Brain pericyte (primary cell): ENCODE data around the gene QRICH2.
"Not testable (repeated sequence)": the region's sequence is repeated elsewhere in the genome, so short reads cannot be mapped to it uniquely, and the experiment has no call there.

Source experiments
- DNase-seq: peaks from one replicate; pipeline ENCODE4 v3.0.0-alpha.2; 2012; ENCODE audit warnings: low read depth, low spot score

The QRICH2 gene, protein sequence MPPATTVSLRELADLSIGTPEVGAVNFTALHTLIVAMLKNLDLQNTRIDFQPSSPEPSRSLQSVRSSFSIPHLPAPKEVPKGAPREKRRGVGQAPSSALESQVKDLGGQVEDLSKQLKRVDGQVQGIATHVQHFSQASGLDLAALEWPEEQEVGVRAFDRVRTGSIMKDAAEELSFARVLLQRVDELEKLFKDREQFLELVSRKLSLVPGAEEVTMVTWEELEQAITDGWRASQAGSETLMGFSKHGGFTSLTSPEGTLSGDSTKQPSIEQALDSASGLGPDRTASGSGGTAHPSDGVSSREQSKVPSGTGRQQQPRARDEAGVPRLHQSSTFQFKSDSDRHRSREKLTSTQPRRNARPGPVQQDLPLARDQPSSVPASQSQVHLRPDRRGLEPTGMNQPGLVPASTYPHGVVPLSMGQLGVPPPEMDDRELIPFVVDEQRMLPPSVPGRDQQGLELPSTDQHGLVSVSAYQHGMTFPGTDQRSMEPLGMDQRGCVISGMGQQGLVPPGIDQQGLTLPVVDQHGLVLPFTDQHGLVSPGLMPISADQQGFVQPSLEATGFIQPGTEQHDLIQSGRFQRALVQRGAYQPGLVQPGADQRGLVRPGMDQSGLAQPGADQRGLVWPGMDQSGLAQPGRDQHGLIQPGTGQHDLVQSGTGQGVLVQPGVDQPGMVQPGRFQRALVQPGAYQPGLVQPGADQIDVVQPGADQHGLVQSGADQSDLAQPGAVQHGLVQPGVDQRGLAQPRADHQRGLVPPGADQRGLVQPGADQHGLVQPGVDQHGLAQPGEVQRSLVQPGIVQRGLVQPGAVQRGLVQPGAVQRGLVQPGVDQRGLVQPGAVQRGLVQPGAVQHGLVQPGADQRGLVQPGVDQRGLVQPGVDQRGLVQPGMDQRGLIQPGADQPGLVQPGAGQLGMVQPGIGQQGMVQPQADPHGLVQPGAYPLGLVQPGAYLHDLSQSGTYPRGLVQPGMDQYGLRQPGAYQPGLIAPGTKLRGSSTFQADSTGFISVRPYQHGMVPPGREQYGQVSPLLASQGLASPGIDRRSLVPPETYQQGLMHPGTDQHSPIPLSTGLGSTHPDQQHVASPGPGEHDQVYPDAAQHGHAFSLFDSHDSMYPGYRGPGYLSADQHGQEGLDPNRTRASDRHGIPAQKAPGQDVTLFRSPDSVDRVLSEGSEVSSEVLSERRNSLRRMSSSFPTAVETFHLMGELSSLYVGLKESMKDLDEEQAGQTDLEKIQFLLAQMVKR (N-terminal part only)

DNA sequence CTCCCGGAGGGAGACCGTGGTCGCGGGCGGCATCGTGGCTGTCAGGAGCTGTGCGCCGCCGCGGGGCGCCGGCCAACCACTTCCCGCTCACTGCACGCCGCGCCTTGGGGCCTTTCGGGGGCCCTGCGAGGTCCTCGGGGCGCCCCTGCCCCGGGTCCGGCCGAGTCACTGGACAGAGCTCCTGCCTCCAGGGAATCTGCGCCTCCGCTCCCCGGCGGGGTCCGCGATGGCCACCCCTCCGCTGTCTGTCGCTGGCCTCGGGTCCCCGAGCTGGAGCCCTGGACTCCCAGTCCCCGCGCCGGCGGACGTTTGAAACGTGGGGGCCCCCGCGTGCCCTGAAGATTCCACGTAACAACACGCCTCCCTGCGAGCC lies at the start of gene QRICH2:
Gene QRICH2 (minus strand): TSS at position 311 of the 373 bp plus-strand sequence. CDS start 278 bp downstream, at position 33.
- DNase-seq, result no peak

DNA sequence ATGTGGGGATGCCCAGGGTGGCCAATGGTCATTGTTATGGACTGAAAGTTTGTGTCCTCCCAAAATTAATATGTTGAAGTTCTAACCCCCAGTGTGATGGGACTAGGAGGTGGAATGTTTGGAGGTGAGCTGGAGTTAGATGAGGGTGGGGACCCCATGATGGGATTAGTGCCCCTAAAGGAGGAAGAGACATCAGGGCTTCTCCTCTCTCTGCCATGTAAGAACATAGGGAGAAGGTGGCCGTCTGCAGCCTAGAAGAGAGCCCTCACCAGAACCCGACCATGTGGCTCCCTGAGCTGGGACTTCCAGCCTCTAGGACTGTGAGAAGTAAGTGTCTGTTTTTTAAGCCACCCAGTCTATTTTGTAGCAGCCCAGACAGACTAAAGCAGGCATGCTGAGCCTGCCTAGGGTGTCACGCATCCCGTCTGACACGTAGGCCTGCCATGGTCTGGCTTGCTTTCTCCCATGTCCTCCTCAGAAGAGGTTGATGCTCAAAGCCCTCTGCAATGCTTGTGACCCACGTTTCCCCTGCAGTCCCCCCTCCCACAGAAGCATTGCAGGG lies 49.6 kb upstream of the QRICH2 start:
- no peak for DNase-seq

DNA sequence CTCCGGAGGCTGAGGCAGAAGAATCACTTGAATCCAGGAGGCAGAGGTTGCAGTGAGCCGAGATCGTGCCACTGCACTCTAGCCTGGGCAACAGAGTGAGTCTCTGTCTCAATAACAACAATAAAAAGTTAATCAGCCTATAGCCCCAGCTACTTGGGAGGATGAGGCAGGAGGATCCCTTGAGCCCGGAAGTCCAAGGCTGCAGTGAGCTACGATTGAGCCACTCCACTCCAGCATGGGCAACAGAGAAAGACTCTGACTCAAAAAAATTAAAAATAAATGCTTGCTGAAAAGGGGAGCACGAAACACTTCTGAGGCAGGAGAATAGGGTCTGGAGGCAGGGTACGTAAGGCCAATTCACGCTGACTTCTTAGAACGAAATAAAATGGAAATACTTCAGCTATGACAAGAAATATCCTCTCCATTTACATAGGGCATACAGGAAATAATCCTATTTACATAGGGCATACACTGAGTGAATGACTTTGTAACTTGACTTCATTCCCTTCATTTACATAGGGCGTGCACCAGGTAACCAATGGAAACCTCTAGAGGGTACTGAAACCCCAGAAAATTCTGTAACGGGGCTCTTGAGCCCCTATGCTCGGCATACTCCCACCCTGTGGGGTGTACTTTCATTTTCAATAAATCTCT lies 48.9 kb upstream of the QRICH2 start:
- no peak for DNase-seq

DNA sequence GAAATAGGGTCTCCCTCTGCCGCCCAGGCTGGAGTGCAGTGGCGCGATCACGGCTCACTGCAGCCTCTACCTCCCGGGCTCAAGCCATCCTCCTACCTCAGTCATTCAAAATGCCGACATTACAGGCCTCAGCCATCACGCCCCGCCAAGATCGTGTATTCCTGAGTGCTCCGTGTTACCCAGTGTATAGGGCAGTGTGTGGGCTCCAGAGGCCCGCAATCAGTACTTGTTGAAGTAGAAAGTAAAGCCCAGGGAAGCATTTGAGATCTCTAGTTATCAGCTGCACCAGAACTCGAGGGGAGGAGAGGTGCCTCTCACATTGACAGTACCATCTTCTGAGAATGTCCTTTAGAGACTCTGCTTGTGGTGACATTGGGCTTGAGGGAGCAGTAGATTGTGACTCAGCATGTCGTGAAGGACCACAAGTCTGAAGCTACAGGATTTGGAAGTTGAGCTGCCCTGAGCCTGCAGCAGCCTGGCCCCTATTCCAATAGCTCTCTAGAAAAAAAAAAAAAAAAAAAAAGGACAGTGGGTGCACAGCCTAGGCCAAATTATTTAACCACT lies 46.8 kb upstream of the QRICH2 start:
- no peak for DNase-seq

DNA sequence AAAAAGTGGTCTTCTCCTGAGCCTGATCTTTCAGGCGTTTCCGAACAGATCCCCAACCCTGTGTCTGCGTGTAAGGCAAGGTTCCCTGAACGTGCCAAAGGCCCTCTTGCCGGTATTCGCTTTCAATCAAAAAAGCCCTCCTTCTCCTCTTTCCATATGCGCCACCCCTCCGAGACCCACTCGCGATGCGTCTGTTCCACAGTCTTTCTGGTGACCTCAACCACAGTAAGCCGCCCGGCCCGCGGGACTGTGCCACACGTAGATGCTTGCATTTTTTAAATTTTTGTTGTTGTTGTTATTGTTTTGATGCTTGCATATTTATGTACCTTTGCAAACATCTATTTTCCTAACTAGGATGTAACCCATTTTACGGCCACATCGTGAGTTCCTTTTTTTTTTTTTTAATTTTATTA lies 46.2 kb upstream of the QRICH2 start:
- no peak for DNase-seq

DNA sequence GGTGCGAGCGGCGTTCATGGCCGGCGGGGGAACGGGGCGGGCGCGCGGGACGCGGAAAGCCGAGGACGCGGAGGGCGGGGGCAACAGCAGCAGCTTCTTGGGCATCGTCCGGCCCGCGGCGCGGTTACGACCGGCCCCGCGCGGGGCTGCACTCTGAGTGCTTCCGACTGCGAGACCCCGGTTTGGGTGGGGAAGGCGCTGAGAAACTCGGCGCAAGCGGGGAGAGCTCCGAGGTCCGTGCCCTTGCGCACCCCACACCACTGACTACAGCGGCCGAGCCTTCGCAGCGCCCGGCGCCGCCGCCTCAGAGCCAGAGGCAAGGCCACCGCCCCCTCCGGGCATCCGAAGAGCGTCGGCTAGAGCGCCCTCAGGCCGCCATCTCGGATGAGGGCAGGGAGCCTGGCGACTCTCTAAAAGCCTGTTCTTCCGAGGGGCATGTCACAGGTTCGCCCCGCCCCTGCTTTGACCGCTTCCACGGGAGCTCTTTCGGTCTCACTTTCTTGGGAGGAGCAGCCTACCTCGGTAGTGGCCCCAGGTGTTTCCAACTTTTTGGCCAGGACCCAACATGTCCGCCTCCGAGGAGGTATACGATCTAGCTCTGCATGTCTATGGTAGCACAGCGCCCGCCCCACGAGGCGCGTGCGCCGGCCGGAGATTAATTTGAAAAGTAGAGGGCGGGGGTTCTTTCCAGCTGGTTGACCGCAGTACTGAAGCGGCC lies 45.7 kb upstream of the QRICH2 start, which contains the start of gene PRPSAP1:
Gene PRPSAP1 (minus strand): TSS at position 318 of the 718 bp plus-strand sequence. CDS start 213 bp downstream, at position 105.
- DNase-seq, result peak; percentile 81

DNA sequence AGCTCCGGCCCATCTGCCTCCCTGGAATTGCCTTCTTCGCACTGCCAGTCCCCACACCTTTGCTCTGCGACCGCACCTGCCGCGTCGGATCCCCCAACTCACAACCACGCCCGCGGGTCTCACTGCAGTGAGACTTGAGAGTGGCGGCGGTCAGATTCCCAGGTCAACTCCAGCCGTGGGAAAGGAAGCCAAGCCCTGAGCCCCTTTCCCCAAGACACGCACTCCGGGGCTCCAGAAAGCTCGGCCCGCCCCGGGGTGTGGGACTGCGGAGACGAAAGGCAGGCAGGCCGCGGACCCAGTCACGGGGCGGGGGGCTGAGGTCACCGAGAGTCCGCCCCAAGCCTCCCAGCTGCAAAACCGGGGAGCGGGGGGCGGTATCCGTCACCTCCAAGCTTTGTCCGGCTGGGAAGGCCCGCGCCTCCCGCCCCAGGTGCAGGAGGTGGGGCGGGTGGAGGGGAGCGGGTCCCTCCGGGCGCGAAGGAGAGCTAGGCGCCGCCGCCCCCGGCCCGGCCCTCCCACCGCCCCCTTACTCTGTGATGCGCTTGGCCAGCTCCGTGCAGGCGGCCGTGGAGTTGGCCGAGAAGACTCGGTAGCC lies 45.0 kb upstream of the QRICH2 start:
- DNase-seq, result no peak

DNA sequence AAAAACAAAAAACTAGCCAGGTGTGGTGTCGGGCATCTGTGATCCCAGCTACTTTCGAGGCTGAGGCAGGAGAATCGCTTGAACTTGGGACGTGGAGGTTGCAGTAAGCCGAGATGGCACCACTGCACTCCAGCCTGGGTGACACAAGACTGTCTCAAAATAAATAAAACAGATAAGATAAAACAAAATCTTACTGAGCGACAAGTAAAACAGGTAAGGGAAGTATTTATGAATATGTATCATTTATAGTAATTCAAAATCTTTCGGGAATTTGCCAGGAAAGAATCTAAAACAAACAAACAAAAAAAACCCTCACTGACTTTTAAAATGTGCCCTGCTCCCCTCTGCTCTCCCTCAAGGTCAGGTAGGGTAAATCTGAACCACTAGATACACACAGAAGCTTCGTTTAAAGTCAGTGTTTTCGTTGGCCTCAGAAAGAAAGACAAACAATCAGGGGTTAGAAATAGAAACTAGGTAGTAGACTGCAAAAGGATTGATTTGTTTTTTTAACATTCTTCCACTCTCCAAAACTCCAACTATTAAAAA lies 43.5 kb upstream of the QRICH2 start:
- no peak for DNase-seq

DNA sequence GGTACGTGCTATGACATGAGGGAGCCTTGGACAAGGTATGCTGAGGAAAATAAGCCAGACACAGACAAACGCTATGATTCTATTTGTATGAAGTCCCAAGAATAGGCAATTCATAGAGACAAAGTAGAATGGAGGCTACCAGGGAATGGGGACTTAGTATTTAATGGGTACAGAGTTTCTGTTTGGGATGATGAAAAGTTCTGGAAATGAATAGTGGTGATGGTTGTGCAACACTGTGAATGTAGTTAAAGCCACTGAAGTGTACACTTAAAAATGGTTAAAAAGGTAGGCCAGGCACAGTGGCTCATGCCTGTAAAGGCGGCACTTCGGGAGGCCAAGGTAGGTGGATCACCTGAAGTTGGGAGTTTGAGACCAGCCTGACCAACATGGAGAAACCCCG lies 42.4 kb upstream of the QRICH2 start:
- no peak for DNase-seq

DNA sequence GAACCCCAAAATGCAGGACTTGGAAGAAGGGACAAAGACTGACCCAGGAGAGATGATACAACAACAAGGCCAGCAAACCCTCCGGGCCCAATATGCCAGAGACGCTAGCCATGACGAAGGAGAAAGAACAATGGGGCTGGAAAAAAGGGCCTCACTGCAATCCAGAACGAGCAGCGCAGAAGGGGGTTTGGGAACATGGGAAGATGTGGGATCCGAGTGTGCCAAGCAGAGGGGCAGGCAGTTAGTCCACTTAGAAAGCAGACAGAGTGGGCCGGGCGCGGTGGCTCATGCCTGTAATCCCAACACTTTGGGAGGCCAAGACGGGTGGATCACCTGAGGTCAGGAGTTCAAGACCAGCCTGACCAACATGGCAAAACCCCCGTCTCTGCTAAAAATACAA lies 38.9 kb upstream of the QRICH2 start:
- not testable (repeated sequence) for DNase-seq

DNA sequence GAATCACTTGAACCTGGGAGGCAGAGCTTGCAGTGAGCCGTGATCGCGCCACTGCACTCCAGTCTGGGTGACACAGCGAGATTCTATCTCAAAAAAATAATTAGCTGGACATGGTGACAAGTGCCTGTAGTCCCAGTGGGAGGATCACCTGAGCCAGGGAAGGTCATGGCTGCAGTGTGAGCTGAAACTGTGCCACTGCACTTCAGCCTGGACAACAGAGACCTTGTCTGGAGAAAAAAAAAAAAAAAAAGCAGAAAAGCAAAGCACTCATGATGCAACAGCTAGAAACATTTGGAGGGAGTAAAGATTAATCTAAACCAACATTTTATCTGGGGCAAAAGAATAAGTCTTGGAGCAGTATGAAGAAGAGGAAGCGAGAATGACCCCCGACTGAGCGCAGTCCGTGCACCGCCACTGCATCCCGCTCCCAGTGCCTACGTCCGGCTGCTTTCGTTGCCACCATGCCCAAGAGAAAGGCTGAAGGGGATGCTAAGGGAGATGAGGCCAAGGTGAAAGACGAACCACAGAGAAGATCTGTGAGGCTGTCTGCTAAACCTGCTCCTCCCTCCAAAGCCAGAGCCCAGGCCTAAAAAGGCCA lies 37.4 kb upstream of the QRICH2 start:
- DNase-seq, result no peak

DNA sequence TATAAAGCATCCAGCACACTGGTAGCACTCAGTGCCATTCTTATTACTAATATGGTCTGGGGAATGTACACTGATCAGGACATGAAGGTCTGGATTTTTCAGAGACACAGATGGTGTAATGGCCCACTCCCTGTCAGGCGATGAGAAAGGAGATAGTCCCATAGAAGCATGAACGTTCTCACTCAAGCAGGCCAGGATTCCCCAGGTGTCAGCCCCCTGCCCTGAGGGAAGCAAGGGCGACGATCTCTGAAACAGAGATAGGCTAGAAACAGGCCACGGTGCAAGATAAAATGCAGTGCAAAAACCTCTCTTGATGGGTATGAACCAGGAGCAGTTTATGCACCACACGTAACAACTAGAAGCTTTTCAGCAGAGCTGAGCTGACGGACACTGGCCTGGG lies 35.0 kb upstream of the QRICH2 start:
- DNase-seq, result no peak

DNA sequence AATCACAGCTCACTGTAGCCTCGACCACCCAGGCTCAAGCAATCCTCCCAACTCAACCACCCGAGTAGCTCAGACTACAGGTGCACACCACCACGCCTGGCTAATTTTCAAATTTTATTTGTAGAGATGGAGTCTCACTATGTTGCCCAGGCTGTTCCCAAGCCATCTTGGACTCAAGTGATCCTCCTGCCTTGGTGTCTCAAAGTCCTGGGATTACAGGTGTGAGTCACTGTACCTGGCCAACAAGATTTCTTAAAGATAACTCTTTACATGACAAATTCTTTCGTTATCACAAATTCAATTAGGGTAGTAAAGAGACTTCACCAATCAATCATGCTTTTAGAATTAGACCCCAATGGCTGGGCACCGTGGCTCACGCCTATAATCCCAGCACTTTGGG lies 33.2 kb upstream of the QRICH2 start:
- DNase-seq, result no peak

DNA sequence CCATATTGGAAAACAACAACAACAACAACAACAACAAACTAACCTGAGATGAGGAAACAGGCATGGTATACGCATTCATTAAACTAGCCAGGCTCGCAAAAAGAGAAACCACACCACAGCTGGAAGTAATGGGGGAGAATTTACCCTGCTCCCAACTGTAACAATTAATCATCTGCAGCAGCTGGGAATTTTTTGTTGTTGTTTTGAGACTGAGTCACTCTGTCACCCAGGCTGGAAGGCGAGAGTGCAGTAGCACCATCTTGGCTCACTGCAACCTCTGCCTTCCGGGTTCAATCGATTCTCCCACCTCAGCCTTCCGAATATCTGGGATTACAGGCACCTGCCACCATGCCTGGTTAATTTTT lies 29.3 kb upstream of the QRICH2 start:
- no peak for DNase-seq

DNA sequence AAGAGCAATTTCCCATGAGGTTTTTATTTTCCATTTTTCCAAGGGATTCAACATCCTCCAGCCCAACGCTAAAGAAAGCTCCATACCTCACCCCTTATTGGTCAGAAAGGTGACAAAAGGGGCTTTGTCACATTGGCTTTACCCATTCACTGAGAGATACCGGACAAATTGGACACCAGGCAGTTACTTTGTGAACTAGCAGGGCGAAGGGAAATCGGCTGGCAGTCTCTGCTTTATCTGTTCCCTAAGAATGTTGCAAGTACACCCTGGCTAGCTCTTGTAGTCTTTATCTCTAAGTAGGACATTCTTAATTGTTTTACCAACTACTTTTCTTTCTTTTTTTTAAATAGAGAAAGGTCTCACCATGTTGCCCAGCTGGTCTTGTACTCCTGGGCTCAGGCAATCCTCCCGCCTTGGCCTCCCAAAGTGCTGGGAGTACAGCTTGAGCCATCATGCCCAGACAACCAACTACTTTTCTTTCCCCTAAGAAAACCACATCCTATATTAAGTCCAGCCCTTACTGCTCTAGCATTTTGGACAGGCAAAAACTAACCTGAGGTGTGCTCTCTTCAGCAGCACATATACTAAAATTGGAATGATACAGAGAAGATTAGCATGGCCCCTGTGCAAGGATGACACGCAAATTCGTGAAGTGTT lies 28.8 kb upstream of the QRICH2 start:
- DNase-seq, result no peak

DNA sequence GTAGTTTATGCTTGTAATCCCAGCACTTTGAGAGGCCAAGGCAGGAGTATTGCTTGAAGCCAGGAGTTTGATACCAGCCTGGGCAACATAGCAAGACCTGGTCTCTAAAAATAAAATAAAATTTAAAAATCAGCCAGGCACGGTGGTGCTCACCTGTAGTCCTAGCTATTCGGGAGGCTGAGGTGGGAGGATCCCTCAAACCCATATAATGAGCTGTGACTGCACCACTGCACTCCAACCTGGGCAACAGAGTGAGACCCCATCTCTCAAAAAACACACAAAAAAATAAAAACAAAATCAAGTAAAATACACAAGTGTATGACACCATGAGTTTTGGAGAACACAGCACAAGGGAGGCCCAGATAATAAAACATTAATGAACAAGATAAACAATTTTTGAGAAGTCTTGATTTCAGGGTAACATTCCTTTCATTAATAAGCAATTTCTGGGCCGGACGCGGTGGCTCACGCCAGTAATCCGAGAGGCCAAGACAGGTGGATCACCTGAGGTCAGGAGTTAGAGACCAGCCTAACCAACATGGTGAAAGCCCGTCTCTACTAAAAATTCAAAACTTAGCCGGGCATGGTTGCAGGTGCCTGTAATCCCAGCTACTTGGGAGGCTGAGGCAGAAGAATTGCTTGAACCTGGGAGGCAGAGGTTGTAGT lies 27.8 kb upstream of the QRICH2 start:
- no peak for DNase-seq

DNA sequence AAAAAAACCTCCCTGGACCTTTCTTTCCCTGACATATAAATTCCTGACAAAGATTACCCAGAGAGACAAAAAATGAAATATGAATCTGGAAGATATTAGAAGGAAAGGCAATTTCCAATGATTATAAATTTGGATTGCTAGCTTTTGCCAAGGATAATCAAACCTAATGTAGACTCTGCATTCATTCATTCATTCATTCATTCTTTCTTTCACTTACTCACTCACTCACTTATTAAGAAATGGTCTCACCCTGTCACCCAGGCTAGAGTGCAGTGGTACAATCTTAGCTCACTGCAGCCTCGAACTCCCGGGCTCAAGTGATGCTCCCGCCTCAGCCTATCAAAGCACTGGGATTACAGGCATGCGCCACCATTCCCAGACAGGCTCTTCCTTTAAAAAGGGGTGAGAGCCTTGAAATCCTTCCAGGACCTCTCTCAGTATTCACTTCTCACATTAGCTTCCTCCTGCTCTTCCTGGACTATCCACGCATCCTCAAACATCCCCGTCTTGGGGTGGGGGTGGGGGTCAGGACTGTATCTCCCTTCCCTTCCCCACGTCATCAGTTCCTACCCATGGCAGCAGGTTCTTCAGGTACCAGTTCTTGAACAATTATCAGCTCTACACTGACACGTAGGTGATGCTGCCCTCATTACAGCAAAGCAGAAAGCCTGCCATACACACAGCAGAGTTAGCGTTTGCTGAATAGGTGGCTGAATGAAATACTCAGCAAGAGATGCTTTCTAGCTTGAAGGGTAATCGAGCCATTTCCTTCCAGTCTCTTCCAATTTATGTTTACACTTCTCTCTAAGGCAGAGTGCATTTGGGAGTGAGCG lies 25.8 kb upstream of the QRICH2 start:
- no peak for DNase-seq
